ENCODE data around the gene UFSP1. TPM values are rescaled to one million over a fixed set of nuclear protein-coding genes. Genes with fewer than 3 reads are reported as not detected.

The UFSP1 gene
- 6.1 and 6.8 TPM in 2 replicates for total RNA-seq

GRCh38 chr7:100888988-100889750 lies at the start of gene UFSP1:
Gene UFSP1, minus strand, starts transcription at chr7:100889715. Its CDS starts 444 bp downstream, at chr7:100889271.

GRCh38 chr7:100895701-100895955 lies 6.1 kb upstream of the UFSP1 start, which contains the start of gene ACHE:
Gene ACHE, minus strand, starts transcription at chr7:100895888. Its CDS starts 1,656 bp downstream, at chr7:100894232.

DNA sequence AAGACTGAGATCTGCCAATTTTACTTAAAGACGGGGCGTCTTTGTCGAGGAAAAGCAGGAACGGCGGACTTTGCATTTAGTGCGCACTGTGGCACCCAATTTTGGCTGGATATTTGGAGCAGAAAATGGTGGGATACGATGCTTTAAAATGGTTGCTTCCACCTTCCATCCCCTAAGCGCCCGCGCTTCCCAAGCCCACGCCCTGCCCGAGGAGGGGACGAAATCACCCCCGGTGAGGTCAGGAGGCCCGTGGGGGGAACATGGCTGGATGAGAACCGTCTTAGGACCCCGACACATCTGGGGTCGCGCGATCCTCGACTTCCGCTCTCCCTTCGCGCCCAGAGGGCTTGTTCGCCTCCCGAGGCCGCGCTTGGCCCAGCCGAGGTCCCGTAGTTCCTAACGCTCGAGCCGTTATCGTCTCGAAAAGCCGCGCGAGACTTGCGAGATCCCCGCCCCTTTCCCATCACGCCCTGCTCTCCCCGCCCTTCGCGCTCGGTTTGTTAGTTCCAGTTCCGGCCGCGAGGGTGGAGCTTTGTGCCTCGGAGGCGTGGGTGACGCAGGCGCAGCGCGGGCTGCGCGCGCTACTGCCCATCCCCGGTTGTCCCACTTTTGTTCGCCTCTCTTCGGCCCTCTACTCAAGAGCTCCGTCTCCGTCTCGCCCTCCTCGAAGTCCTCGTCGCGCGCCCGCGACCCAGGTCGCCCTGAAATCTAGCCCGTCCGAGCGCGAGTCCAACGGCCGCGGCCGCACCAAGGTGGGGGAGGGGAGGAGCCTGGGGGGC lies 14.7 kb downstream of the UFSP1 start, which contains the start of gene SRRT:
TSS of gene SRRT (plus strand) at position 527 of the 779 bp plus-strand sequence. CDS start 488 bp downstream, outside the sequence.

DNA sequence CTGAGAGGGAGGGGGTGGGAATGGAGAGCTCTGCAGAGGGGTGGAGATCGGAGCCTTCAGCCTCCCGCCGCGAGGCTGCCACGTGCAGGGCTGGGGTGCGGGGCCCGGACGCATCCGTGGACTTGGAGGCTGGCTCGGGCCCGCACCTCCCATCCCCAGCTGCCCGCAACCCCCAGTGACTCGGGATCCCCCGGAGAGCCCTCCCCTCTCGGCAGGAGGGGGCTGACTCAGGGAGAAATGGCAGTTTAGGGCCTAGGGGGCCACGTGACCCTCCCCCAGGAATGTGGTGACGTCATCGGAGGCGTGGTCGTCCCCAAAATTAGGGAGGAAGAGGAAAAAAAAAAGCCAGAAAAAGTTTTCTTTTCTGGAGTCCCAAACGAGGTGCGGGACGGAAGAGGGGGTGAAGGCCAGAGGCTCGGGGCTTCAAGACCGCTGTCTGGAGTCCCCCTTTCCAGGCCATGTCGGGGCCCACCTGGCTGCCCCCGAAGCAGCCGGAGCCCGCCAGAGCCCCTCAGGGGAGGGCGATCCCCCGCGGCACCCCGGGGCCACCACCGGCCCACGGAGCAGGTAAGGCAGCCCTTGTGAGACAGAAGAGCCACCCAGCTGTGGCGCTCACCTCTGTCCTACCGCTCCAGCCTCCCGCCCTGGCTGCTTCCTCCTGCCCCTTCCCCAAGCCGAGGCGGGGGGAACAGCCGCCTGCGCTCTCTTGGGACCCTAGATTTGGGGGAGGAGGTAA lies 22.3 kb downstream of the UFSP1 start, which contains the start of gene TRIP6:
TSS of gene TRIP6 (plus strand) at position 348 of the 736 bp plus-strand sequence. CDS start at position 459, 111 bp downstream.

DNA sequence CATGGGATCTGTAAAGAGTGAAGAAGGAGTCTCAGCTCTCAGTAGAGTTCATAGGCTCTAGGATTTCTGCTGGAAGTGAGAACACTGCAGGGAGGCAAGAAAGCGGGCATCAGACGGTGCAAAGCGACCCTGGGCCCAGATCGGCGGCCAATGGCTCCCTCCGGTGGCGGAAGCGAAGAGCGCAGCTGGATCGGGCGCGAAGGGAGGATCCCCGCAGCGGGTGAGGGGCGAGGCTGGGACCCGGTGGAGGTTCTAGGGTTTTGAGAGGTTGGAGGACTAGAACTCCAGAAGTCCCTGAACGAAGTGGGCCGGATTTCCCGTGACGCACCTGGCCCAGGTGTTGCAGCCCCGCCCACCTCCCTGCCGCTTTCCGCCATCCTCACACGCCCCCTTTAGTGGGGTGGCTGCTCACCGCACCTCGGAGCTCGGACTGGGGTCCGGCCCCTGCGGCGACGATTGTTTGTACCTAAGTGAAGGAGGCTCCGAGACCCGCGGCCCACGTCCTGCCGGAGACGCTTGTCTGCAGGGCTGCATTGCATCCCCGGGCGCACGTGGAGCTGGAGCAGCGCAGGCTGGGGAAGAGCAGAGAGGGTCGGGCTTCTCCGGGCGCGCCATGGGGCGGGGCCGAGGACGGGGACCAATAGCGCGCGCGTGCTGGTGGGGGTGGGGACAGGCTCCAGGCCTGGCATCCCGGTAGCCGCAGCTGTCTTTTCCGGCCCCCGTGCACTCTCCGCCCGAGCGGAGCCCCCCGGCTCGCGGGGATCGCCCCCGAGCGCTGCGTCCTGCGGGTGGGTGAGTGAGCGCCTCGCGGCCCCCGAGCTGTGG lies 37.3 kb downstream of the UFSP1 start, which contains the start of gene SLC12A9:
TSS of gene SLC12A9 (plus strand) at position 666 of the 825 bp plus-strand sequence. CDS start 1,485 bp downstream, outside the sequence.

Other genes starting within 250 kb of the UFSP1 start
- 0.77 and 2.3 TPM in 2 replicates for gene TFR2, start 248.2 kb downstream of the UFSP1 start, total RNA-seq
- gene ACTL6B, start 233.3 kb downstream of the UFSP1 start, total RNA-seq: not detected in 2 replicates
- 57.5 and 169 TPM in 2 replicates for gene GNB2, start 216.0 kb downstream of the UFSP1 start, total RNA-seq
- 9.8 and 13.2 TPM in 2 replicates for gene GIGYF1, start 195.5 kb downstream of the UFSP1 start, total RNA-seq
- 29.3 and 60.6 TPM in 2 replicates for gene POP7, start 183.6 kb downstream of the UFSP1 start, total RNA-seq
- not detected in 2 replicates for gene EPO, start 169.2 kb downstream of the UFSP1 start, total RNA-seq
- gene ZAN, start 156.1 kb downstream of the UFSP1 start, total RNA-seq: not detected in 2 replicates
- 40.9 and 47.7 TPM in 2 replicates for gene EPHB4, start 62.2 kb downstream of the UFSP1 start, total RNA-seq
- 13.0 and 15.7 TPM in 2 replicates for gene SLC12A9, start 37.0 kb downstream of the UFSP1 start, total RNA-seq
- 43.1 and 70.4 TPM in 2 replicates for gene TRIP6, start 22.3 kb downstream of the UFSP1 start, total RNA-seq
- 24.5 and 61.7 TPM in 2 replicates for gene SRRT, start 14.6 kb downstream of the UFSP1 start, total RNA-seq
- under 0.01 and 0.28 TPM in 2 replicates for gene ACHE, start 6.2 kb upstream of the UFSP1 start, total RNA-seq
- gene MUC3A, start 59.8 kb upstream of the UFSP1 start, total RNA-seq: not detected in 2 replicates
- 0.19 TPM in 1 of 2 replicates, not detected in the other for gene MUC12, start 79.8 kb upstream of the UFSP1 start, total RNA-seq
- gene MUC17, start 130.4 kb upstream of the UFSP1 start, total RNA-seq: not detected in 2 replicates
- gene TRIM56, start 195.8 kb upstream of the UFSP1 start, total RNA-seq: 12.8 and 18.3 TPM in 2 replicates
- gene SERPINE1, start 237.4 kb upstream of the UFSP1 start, total RNA-seq: 2,435 and 2,576 TPM in 2 replicates

Measured in regular cardiac myocyte (primary cell).